ENCODE measurements around the gene OSCAR.

OSCAR gene

DNA sequence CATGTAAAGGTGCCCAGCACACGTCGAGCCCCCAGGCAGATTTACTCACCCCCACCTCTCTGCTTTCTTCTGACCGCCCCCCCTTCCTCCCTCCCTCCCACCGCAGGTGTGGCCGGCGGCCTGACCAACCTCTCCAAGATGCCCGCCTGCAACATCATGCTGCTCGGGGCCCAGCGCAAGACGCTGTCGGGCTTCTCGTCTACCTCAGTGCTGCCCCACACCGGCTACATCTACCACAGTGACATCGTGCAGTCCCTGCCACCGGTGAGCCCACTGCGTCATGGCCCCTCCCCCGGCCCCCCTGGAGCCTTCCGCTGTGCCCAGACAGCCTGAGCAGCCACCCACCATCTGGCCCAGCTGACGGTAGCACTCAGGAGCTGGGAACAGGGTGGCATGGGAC, 23.8 kb upstream of the OSCAR start:
- Histone ChIP-seq H3K4me1 (ENCODE audit: insufficient read depth, poor library complexity, severe bottlenecking) (no peaks in the 10 kb centered on the region), H3K27me3 (ENCODE audit: insufficient read depth, poor library complexity, severe bottlenecking) (no peaks in the 10 kb centered on the region), H3K27ac (ENCODE audit: poor library complexity, severe bottlenecking) (no peak overlapping the region), H3K4me3 (ENCODE audit: severe bottlenecking) (no peak overlapping the region), H3K36me3 (ENCODE audit: low read depth) (peaks cover 63% of the 10 kb centered on the region), H3K9me3 (ENCODE audit: severe bottlenecking) (no peaks in the 10 kb centered on the region)
- ATAC-seq (ENCODE audit: low read depth) (no peak), DNase-seq (ENCODE audit: low spot score) (no peak)
- TF ChIP-seq, protein P1, sequence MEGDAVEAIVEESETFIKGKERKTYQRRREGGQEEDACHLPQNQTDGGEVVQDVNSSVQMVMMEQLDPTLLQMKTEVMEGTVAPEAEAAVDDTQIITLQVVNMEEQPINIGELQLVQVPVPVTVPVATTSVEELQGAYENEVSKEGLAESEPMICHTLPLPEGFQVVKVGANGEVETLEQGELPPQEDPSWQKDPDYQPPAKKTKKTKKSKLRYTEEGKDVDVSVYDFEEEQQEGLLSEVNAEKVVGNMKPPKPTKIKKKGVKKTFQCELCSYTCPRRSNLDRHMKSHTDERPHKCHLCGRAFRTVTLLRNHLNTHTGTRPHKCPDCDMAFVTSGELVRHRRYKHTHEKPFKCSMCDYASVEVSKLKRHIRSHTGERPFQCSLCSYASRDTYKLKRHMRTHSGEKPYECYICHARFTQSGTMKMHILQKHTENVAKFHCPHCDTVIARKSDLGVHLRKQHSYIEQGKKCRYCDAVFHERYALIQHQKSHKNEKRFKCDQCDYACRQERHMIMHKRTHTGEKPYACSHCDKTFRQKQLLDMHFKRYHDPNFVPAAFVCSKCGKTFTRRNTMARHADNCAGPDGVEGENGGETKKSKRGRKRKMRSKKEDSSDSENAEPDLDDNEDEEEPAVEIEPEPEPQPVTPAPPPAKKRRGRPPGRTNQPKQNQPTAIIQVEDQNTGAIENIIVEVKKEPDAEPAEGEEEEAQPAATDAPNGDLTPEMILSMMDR (IDR thresholded peaks at IDR 0.05; ENCODE audit: poor library complexity, severe bottlenecking): no peak

DNA sequence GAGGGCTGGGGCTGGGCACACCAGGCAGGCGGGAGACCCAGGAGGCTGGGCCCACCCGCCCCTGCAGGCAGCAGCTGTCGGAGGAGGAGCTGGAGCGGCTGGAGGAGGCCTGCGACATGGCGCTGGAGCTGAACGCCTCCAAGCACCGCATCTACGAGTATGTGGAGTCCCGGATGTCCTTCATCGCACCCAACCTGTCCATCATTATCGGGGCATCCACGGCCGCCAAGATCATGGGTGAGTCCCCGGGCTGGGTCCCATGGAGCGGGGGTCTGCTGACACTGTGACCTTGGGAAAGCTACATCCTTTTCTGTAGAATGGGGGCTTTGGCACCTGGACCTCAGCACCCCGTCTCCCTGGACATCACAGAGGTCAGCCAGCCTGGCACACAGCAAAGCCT, 23.1 kb upstream of the OSCAR start:
- H3K36me3 ChIP-seq (ENCODE audit: low read depth): peaks cover 61% of the 10 kb centered on the region
- no peaks in the 10 kb centered on the region for H3K9me3 ChIP-seq (ENCODE audit: severe bottlenecking)
- no peak overlapping the region for H3K4me3 ChIP-seq (ENCODE audit: severe bottlenecking)
- no peak for DNase-seq (ENCODE audit: low spot score)
- TF ChIP-seq, protein P1 (IDR thresholded peaks at IDR 0.05; ENCODE audit: poor library complexity, severe bottlenecking): no peak
- ATAC-seq (ENCODE audit: low read depth): no peak
- no peaks in the 10 kb centered on the region for H3K4me1 ChIP-seq (ENCODE audit: insufficient read depth, poor library complexity, severe bottlenecking)
- H3K27ac ChIP-seq (ENCODE audit: poor library complexity, severe bottlenecking): no peak overlapping the region
- no peaks in the 10 kb centered on the region for H3K27me3 ChIP-seq (ENCODE audit: insufficient read depth, poor library complexity, severe bottlenecking)

GRCh38 chr19:54121259-54121658, 20.7 kb upstream of the OSCAR start:
- Histone ChIP-seq H3K27me3 (ENCODE audit: insufficient read depth, poor library complexity, severe bottlenecking) (no peaks in the 10 kb centered on the region), H3K27ac (ENCODE audit: poor library complexity, severe bottlenecking) (no peak overlapping the region), H3K36me3 (ENCODE audit: low read depth) (peaks cover 65% of the 10 kb centered on the region), H3K4me1 (ENCODE audit: insufficient read depth, poor library complexity, severe bottlenecking) (peaks cover 5% of the 10 kb centered on the region), H3K9me3 (ENCODE audit: severe bottlenecking) (no peaks in the 10 kb centered on the region), H3K4me3 (ENCODE audit: severe bottlenecking) (no peak overlapping the region)
- DNase-seq (ENCODE audit: low spot score): no peak
- ATAC-seq (ENCODE audit: low read depth): no peak
- TF ChIP-seq, protein P1 (IDR thresholded peaks at IDR 0.05; ENCODE audit: poor library complexity, severe bottlenecking): no peak

DNA sequence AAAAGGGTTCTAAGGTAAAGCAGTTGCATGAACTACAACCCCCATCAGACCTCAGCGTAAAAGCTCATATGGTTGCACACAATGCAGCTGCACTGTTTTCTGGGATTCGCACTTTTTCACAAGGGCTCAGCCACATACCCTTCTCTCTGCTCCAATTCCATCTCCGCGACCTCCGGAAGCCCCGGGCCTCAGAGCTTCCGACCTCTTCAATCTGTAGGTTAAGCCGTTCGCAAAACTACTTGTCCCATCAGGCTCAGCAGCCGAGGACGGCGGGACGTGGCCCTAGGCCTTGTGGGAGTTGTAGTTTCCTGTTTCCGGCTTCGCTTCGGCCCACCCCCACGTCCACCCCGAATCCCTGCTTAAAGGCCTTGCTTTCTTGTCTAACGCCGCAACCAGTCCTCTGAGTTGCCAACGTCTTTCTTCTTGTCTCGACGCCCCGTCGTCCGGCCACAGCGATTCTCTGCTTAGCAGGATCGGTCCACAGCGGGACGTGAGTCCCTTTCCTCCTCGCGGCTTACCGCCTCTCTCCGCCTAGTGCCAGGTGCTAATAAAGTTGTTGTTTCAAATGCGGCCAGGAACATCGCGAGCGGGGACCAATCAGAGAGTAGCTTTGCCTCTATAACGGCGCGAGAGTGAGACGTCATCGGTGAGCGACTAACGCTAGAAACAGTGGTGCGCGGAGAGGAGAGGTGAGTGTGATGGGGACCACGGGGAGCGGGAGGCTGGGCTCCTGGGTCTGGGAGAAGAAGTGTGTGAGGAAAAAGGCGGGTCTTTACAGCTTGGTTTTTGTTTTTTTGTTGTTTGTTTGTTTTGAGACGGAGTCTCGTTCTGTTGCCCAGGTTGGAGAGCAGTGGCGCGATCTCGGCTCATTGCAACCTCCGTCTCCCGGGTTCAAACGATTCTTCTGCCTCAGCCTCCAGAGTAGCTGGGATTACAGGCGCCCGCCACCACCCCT, 14.8 kb upstream of the OSCAR start, which contains the start of the genes PRPF31 and TFPT:
PRPF31 (plus strand) TSS at position 646 of the 955 bp plus-strand sequence. CDS start 2,525 bp downstream, outside the sequence.
TFPT (minus strand) TSS at position 549 of the 955 bp plus-strand sequence; CDS start at position 161, 388 bp downstream.
- TF ChIP-seq, protein P1 (IDR thresholded peaks at IDR 0.05; ENCODE audit: poor library complexity, severe bottlenecking): no peak
- peak within 1 kb of the TSS; percentile 49 for H3K27ac ChIP-seq (ENCODE audit: poor library complexity, severe bottlenecking)
- H3K4me1 ChIP-seq (ENCODE audit: insufficient read depth, poor library complexity, severe bottlenecking): peaks cover 5% of the 10 kb centered on the region
- ATAC-seq (ENCODE audit: low read depth) (peak; percentile 93), DNase-seq (ENCODE audit: low spot score) (peak; percentile 94)
- H3K27me3 ChIP-seq (ENCODE audit: insufficient read depth, poor library complexity, severe bottlenecking): no peaks in the 10 kb centered on the region
- no peaks in the 10 kb centered on the region for H3K9me3 ChIP-seq (ENCODE audit: severe bottlenecking)
- peaks cover 37% of the 10 kb centered on the region for H3K36me3 ChIP-seq (ENCODE audit: low read depth)
- H3K4me3 ChIP-seq (ENCODE audit: severe bottlenecking): peak within 1 kb of the TSS; percentile 71

Measured in RWPE2 (cell line).